Neural progenitor cell (in vitro differentiated cells): Measurements from ENCODE around the gene CAST.

Experiments used
- CTCF ChIP-seq: fragments of 200-600 bp; sonication (generic); IDR thresholded peaks from 2 replicates; pipeline ENCODE4 v1.5.1; 2017; ENCODE audit warnings: antibody characterized with exemption, mild to moderate bottlenecking
- EZH2 ChIP-seq: fragments of 200-600 bp; sonication (generic); IDR thresholded peaks from 2 replicates; pipeline ENCODE4 v1.6.1; 2017; ENCODE audit warnings: antibody characterized with exemption, mild to moderate bottlenecking, moderate library complexity

GRCh38 chr5:96636046-96636445 is 26.1 kb upstream of the CAST start:
- TF ChIP-seq CTCF (no peak), EZH2 (no peak)
